ENCODE measurements around the gene LRRC70.
"Not testable (repeated sequence)": the region's sequence is repeated elsewhere in the genome, so short reads cannot be mapped to it uniquely, and the experiment has no call there.

LRRC70 gene, protein sequence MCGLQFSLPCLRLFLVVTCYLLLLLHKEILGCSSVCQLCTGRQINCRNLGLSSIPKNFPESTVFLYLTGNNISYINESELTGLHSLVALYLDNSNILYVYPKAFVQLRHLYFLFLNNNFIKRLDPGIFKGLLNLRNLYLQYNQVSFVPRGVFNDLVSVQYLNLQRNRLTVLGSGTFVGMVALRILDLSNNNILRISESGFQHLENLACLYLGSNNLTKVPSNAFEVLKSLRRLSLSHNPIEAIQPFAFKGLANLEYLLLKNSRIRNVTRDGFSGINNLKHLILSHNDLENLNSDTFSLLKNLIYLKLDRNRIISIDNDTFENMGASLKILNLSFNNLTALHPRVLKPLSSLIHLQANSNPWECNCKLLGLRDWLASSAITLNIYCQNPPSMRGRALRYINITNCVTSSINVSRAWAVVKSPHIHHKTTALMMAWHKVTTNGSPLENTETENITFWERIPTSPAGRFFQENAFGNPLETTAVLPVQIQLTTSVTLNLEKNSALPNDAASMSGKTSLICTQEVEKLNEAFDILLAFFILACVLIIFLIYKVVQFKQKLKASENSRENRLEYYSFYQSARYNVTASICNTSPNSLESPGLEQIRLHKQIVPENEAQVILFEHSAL

DNA sequence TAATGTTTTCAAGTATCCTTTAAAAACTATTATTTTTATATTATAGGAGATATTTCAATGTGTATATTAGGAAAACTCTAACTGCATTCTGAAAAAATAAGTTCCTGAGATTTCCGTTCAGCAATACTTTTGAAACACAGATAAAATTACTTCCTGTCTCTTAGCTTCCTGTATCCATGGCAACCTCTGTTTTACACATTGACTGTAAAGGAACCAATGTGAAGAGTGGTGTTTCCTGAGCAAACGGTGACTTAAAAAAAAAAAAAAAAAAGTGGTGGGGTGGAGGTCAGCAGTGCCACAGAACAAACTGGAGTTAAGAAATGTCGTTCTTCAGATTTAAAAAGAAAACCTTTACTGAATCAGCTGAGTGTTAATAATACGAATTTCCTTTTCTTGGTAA, at the start of gene LRRC70:
Gene LRRC70 (plus strand): TSS at position 280 of the 400 bp plus-strand sequence. CDS start 620 bp downstream, outside the sequence.
- DNase-seq (ENCODE audit: low read depth in 2 of 3, low spot score in 1 of 3): no peak

DNA sequence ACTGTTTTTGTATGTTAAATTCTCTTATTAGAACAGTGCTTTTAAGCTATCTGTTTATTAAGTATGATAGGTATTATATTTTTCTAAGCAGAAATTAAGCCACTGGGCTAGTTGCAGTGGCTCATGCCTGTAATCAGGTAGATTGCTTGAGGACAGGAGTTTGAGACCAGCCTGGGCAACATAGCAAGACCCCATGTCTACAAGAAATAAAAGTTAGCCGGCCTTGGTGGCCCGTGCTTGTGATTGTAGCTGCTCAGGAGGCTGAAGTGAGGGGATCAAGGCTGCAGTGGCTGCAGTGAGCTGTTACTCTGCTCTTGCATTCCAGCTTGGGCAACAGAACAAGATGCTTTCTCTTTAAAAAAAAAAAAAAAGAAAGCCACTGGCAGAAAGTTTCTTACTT, 45.0 kb upstream of the LRRC70 start:
- no peak for DNase-seq (ENCODE audit: low read depth in 2 of 3, low spot score in 1 of 3)

DNA sequence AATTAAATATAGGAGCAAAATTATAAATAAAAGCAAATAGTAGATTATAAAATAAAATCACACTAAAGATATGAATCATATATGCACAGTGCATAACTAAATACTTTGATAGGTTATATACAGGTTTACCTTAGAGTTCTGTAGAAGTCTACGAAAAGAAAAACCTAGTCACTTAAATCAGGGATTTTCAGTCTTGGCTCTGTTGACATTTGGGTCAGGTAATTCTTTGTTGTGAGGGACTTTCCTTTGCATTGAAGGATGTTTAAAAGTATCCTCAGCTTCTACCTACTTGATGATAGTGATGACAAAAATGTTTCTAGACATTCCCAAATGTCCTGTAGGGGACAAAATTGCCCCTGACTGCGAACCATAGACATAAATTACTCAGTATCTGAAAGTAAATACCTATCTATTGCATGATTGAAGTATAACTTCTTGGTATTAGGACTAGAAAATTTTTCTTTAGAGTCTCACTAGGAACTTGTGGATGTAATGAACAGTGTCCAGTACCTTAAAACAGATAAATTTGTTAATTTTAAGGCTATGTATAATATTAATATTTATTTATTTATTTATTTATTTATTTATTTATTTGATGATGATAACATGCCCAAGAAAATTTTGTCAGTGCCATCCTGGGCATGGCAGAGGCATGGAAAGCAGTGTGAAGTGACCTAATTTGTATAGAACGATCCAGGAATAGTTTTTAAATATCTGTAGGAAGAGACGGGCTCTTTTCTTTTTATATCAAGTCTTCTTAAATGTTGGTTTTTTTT, 44.0 kb upstream of the LRRC70 start:
- no peak for DNase-seq (ENCODE audit: low read depth in 2 of 3, low spot score in 1 of 3)

DNA sequence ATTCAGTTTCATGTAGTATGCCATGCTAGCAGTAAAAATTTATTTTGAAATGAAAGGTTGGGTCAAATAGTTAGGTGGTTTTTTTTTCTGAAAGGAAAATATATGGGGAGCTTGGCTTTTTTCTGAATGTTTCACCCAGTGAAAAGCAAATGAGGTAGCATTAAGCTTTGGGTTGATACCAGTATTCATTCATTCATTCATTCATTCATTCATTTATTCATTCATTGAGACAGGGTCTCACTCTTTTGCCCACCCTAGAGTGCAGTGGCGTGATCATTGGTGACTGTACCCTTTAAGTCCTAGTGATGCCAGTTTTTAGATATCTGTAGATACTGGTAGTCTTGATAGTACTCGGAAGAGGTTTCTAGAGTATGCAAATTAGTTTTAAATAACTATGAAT, 42.4 kb upstream of the LRRC70 start:
- no peak for DNase-seq (ENCODE audit: low read depth in 2 of 3, low spot score in 1 of 3)

DNA sequence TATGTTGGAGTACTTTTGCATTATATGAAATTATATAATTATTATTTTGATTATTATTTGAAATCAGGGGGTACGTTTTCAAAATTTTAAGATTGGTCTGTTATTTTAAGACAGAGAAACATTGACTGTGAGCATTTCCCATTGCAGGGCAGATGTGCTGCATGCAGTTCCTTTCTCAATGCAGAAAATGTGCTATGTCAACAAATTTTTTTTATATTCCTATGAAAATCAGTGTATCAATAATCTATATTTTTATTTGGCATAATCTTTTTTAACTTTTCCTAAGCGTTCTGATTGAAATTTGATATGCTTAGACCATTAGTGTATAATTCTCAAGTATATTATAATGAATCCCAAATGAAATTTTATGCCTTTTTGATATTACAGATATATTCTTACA, 41.8 kb upstream of the LRRC70 start:
- no peak for DNase-seq (ENCODE audit: low read depth in 2 of 3, low spot score in 1 of 3)

DNA sequence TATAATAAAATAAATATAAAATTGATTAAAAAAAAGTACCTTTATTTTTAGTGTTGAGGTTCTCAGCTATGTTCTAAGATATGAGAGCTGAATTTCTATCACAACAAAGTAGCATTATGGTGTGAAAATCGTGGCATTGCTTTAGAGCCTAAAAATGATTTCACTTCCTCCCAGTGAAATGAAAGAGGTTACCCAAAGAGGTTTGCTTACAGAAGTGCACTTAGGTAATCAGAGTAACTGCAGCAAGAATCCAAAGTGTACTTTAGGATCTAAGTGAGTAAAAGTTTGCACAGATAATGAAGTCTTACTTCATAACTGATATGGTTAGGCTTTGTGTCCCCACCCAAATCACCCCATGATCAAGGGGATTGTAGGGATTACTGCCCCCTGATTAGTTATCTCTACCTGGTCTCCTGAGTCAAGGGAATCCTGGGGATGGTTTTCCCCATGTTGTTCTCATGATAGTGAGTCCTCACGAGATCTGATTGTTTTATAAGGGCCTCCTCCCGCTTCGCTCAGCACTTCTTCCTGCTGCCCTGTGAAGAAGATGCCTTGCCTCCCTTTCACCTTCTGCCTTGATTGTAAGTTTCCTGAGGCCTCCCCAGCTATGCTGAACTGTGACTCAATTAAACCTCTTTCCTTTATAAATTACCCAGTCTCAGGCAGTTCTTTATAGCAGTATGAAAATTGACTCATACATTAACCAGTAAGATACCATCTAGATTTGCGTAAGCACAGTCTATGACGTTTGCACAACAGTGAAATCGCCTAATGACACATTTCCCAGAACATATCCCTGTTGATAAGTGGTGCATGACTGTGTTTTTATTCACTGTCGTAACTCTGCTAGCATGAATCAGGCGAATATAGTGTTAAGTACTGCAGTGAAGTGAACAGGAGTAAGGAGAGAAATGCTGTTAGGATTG, 40.3 kb upstream of the LRRC70 start:
- peak in 1 of 3 donors; percentile 7 for DNase-seq (ENCODE audit: low read depth in 2 of 3, low spot score in 1 of 3)

DNA sequence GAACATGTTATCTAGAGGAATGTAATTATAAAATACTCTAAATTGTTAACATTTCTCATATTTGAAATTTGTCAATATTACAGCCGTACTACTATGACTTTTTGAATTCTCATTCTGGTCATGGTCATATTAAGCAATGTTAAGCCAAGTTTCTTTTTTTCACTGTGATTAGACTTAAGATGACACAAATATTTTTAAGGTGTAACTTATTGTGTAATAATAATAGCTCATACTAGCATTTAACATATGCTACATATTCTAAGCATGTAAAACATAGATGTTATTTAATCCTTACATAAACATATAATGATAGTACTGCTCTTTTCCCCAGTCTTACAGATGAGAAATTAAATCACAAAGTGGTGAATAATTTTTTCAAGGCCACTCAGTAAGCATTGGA, 35.9 kb upstream of the LRRC70 start:
- DNase-seq (ENCODE audit: low read depth in 2 of 3, low spot score in 1 of 3): no peak

DNA sequence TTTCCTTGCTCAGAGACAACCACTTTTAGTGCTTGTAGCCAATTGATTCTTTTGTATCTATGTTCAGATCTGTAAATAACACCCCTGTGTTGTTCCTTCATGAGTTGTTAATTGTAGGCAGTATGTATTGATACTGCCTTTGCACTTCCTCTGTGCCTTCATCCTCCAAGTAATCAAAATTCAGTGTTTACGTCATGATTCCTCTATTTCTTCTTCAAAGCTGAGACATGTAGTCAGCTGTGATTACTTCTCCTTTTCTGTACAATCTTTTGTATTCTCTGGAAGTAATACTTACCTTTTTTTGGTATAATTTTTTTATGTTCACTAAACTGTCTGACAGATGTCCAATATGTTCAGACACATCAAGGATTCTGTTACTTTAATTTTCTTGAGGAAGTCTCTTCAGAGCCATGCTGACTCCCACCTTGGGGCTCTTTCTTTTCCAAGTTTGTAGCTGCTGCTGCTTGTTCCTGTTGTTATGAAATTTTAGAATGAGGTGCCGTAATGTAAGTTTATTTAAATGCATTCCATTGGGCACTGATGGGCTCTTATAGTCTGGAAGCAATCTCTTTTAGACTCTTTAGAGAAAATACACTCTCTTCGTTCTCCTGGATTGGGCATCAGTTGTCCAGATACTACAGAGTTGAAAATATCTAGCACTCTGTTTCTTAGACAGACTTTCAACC, 30.5 kb upstream of the LRRC70 start:
- DNase-seq (ENCODE audit: low read depth in 2 of 3, low spot score in 1 of 3): no peak

DNA sequence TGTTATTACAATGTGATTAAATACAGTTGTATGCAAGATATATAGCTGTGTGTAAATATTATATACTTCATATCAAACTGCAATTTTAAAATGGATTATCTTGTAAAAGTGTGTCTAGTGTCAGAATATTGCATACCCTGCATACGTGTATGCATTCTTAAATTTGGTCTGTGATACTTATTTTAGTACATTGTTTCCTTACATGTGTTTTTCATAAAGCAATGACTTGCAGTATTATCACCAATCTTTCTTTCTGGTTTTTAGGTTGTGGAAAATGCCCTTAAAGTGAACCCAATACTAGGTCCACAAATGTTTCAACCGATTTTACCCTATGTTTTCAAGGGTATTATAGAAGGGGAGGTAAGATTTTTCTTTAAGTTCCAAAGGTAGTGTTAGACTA, 28.5 kb upstream of the LRRC70 start:
- no peak for DNase-seq (ENCODE audit: low read depth in 2 of 3, low spot score in 1 of 3)

DNA sequence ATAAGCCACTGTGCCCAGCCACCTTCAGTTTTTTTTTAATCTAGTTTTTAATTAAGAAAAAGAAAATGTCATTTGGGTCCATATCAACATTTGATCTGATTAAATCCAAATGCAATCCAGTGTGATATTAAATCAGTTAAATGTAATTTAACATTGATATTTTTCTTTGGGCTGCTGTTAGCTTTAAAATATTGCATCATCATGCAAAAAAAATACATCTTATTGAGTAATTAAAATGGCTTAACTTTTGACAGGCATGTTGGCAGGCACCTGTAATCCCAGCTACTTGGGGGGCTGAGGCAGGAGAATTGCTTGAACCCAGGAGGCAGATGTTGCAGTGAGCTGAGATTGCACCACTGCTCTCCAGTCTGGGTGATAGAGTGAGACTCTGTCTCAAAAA, 22.7 kb upstream of the LRRC70 start:
- no peak for DNase-seq (ENCODE audit: low read depth in 2 of 3, low spot score in 1 of 3)

DNA sequence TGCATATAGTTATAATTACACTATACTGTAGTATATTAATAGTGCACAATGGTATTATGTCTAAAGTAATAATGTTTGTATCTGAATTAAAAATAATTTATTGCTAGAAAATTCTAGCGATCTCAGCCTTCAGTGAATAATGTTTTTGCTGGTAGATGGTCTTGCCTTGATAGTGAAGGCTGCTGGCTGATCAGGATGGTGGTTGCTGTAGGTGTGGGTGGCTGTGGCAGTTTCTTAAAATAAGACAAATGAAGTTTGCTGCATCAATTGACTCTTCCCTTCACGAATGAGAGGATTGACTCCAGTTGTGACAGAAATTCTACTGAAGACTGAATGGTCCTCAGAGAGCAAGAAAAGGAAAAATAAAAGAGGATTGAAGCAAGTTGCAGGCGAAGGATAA, 19.7 kb upstream of the LRRC70 start:
- no peak for DNase-seq (ENCODE audit: low read depth in 2 of 3, low spot score in 1 of 3)

DNA sequence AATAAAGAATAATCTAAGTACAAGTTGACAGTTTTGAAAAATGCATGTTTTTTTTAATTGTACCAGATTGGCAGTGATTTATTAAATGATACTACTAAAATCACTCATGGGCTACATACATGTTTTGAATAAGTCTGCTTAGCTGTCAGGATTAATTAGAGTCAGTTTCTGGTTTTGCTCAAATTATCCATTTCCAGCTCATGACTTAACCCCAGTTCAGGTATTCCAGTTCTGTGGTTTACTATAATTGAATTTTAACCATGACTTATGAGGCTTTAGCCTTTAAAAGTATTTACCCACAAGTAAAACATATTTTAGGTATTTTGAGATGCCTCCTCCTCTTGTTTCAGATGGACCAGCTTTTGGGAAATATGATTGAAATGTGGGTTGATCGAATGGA, 17.8 kb upstream of the LRRC70 start:
- DNase-seq (ENCODE audit: low read depth in 2 of 3, low spot score in 1 of 3): no peak

DNA sequence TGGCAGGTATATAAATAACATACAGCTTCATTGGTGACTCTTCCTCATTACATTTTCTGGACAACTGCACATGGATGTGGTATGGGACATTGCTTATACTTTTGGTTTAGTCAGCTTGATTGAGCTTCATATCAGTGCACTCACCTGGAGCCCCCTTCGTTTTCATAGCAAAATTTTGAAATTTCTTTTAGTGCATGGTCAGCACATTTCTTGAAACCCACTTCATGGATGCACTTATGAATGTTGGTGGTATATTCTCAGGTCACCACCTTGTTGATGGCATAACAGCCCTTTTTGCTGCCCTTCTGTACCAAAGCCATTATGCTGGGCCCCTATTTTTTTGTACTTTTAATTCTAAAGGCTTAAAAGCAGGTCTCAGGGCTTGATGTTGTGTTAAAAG, 16.7 kb upstream of the LRRC70 start:
- DNase-seq (ENCODE audit: low read depth in 2 of 3, low spot score in 1 of 3): no peak

DNA sequence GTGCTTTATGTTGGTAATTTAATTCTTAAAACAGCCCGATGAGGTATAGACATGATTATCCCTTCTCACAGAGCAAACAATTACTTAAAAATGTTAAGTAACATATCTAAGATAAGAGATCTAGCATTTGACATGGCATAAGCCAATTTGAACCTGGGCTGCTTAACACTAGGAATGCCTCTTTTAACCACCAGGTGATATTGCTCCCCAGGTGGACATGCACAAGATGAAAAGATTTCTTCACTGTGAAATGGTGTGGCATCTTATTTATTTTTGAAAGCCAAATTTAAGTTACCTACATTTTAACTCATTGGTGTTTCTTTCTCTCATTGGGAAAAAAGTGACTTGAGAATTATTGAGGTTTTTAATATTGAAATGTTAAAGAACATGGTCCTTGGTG, 15.8 kb upstream of the LRRC70 start:
- no peak for DNase-seq (ENCODE audit: low read depth in 2 of 3, low spot score in 1 of 3)

DNA sequence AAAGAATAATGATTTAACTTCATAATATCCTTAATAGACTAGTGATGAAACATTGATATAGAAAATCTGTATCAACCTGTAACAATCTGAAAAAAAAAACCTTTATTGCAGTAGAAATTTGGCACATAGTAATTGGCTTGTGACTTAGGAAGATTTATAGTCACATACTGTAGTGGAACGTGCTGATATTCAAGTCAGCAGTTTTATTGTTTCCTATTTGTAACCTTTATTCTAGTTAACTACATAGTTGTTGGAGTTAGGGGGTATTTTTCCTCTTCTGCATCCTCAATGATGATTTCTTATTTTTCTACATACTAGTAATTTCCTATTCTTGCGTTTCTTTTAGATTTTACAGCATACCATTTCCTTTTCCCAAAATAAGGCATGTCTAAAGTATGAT, 14.5 kb upstream of the LRRC70 start:
- no peak for DNase-seq (ENCODE audit: low read depth in 2 of 3, low spot score in 1 of 3)

DNA sequence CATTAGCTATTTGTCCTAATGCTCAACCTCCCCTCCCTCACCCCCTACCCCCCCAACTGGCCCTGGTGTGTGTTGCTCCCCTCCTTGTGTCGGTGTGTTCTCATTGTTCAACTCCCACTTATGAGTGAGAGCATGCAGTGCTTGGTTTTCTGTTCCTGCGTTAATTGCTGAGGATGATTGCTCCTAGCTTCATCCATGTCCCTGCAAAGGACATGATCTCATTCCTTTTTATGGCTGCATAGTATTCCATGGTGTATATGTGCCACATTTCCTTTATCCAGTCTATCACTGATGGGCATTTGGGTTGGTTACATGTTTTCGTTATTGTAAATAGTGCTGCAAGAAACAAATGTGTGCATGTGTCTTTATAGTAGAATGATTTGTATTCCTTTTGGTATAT, 12.9 kb upstream of the LRRC70 start:
- not testable (repeated sequence) for DNase-seq (ENCODE audit: low read depth in 2 of 3, low spot score in 1 of 3)

DNA sequence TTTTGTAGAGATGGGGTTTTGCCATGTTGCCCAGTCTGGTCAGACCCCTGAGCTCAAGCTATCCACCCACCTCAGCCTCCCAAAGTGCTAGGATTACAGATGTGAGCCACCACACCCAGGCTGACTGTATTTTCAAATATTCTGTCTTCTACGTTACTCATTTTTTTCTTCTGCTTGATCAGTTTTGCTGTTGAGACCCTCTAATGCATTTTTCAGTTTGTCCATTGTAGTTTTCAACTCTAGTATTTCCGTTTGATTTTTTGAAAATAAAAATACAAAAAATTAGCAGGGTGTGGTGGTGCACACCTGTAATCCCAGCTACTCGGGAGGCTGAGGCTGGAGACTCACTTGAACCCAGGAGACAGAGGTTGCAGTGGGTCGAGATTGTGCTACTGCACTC, 10.5 kb upstream of the LRRC70 start:
- DNase-seq (ENCODE audit: low read depth in 2 of 3, low spot score in 1 of 3): no peak

DNA sequence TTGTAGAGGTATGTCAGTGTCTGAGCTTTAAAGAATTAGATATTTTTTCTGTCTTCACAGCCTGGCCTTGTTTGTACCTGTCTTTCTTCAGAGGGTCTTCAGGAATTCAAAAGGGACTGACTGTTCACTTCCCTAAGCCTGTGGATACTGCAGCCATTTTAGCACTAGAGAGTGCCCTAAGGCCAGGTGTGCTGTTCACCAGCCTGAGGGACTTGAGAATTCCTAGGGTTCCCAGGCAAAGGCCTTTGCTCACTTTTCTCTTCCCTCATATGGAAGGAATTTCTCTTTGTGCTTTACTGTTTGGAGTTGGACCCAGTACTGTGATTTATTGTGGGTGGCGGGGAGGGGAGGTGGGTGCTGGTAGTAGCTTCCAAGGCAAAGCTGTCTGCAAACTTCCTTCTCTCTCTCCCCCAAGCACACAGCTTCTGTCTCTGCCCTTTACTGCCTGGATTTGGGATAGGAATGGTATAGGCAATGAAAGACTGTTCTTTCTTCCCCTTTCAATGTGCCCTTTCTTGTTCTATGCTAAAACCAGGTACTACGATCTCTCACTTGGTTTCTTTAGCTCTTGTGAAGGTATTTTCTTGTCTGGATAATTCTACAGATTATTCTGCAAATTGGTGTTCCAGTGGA, 9.7 kb upstream of the LRRC70 start:
- DNase-seq (ENCODE audit: low read depth in 2 of 3, low spot score in 1 of 3): no peak

DNA sequence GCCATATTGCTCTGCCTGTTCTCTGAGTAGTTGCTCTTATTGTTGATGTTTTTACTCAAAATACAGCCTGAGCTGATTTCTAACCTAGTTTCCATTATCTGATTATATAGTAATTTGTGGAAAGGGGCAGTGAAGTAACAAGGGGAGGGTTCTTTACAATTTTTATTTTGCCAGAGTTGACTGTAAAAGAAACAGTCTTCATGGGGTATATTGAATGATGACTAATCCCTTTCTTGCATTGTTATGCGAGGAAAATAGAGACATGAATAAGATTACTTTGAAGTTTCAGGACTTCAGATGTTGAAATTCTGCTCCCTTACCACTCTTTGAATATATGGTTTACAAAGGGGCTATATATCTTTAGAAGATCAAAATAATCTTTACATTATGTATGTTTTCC, 9.1 kb upstream of the LRRC70 start:
- no peak for DNase-seq (ENCODE audit: low read depth in 2 of 3, low spot score in 1 of 3)

DNA sequence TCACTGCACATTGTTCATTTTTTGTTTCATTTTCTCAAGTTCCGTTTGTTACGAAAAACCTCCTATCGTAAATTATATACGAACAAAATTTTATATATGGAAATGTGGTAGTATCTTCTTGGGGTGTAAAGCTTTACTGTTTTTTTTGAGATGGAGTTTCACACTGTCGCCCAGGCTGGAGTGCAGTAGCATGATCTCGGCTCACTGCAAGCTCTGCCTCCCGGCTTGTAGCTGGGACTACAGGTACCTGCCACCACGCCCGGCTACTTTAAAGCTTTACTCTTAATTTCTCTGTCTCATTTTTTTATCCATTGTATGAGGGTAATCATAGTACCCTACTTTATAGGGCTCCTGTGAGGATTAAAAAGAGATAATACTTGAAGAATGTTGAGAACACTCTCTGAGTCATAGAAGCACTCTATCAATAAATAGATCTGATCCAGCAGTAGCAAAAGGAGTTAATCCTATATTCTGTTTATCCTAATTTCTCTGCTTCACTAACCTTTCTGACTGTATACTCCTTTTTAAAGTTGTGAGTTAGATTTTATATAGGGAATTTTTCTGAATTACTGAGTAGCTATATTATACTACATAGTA, 5.6 kb upstream of the LRRC70 start:
- no peak for DNase-seq (ENCODE audit: low read depth in 2 of 3, low spot score in 1 of 3)

All from stimulated activated CD4-positive, alpha-beta T cell treated with anti-CD3 and anti-CD28 coated beads, Interleukin-12 subunit alpha, Interleukin-12 subunit beta, amount 100 ng/mL, for 48 hours (primary cell).